Mucosa of rectum (tissue), 2 donors: ENCODE results near the gene ARL5C.
"Not testable (repeated sequence)": the region's sequence is repeated elsewhere in the genome, so short reads cannot be mapped to it uniquely, and the experiment has no call there.

Experiments
- H3K27ac ChIP-seq, 2 donors: one replicate each; pipeline ENCODE4 v1.7.0; 2013; ENCODE audit warnings: inconsistent platforms in 2 of 2, low read depth in 2 of 2, low read length in 2 of 2
- H3K27me3 ChIP-seq, 2 donors: one replicate each; pipeline ENCODE4 v1.7.0; 2013; ENCODE audit warnings: low read length in 2 of 2; ENCODE audit not compliant: control insufficient read depth in 2 of 2, insufficient read depth in 2 of 2
- H3K36me3 ChIP-seq, 2 donors: one replicate each; pipeline ENCODE4 v1.7.0; 2013; ENCODE audit warnings: low read length in 2 of 2; ENCODE audit not compliant: control insufficient read depth in 2 of 2, insufficient read depth in 2 of 2
- H3K4me1 ChIP-seq, 2 donors: one replicate each; pipeline ENCODE4 v1.7.0; 2013; ENCODE audit warnings: low read length in 2 of 2, mild to moderate bottlenecking in 1 of 2; ENCODE audit not compliant: control insufficient read depth in 2 of 2, insufficient read depth in 2 of 2
- H3K4me3 ChIP-seq, 2 donors: one replicate each; pipeline ENCODE4 v1.7.0; 2013; ENCODE audit warnings: low read length in 2 of 2
- H3K9ac ChIP-seq, 2 donors: one replicate each; pipeline ENCODE4 v1.7.0; 2013; ENCODE audit warnings: low read length in 2 of 2, low read depth in 1 of 2, mild to moderate bottlenecking in 1 of 2
- H3K9me3 ChIP-seq, 2 donors: one replicate each; pipeline ENCODE4 v1.7.0; 2013; ENCODE audit warnings: low read length in 2 of 2; ENCODE audit not compliant: control insufficient read depth in 2 of 2
- donor health status: healthy.
- donor health status: Normal muscosa, but diverticular disease.

The ARL5C gene

DNA sequence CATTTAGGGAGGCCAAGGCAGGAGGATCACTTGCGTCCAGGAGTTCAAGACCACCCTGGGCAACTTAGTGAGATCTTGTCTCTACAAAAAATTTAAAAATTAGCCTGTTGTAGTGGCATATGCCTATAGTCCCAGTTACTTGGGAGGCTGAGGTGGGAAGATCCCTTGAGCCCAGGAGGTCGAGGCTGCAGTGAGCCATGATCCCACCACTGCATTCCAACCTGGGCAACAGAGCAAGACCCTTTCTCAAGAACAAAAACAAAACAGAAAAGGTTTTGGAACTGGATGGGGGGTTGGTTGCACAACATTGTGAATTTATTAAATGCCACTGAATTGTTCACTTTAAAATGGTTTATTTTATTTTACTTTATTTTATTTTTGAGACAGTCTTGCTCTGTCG lies 35.8 kb downstream of the ARL5C start:
- no peaks in the 10 kb centered on the region for H3K4me1 ChIP-seq
- H3K27me3 ChIP-seq, result no peaks in the 10 kb centered on the region
- no peaks in the 10 kb centered on the region for H3K36me3 ChIP-seq
- H3K9ac ChIP-seq, result no peak overlapping the region
- no peaks in the 10 kb centered on the region for H3K9me3 ChIP-seq
- no peak overlapping the region for H3K4me3 ChIP-seq
- no peak overlapping the region for H3K27ac ChIP-seq

- not testable (repeated sequence) for H3K4me1 ChIP-seq, H3K4me3 ChIP-seq, H3K27ac ChIP-seq, H3K9ac ChIP-seq, H3K27me3 ChIP-seq, H3K9me3 ChIP-seq, H3K36me3 ChIP-seq
These were observed 36.4 kb downstream of the ARL5C start for GRCh38 chr17:39129544-39129943.

DNA sequence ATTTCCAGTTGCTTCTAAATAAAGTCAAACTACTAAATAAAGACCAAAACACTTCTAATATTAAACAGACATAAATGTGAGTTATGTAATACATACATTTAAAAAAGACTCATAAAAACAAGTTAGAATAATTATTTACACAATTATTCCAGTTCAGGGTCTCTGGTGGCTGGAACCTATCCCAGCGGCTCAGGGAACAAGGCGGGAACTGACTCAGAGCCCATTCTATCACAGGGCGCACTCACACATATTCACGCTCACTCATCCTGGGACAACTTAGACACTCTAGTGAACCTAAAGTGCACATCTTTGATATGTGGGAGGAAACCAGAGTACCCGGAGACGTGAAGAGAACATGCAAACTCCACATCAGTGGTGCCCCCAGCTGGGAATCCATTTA lies 39.5 kb downstream of the ARL5C start:
- no peaks in the 10 kb centered on the region for H3K36me3 ChIP-seq
- H3K9ac ChIP-seq, result no peak overlapping the region
- no peak overlapping the region for H3K27ac ChIP-seq
- no peaks in the 10 kb centered on the region for H3K9me3 ChIP-seq
- H3K4me1 ChIP-seq, result no peaks in the 10 kb centered on the region
- H3K4me3 ChIP-seq, result no peak overlapping the region
- H3K27me3 ChIP-seq, result no peaks in the 10 kb centered on the region

GRCh38 chr17:39125143-39125875 lies 40.7 kb downstream of the ARL5C start:
- Histone ChIP-seq H3K4me3 (no peak overlapping the region), H3K27ac (no peak overlapping the region), H3K4me1 (no peaks in the 10 kb centered on the region), H3K9ac (no peak overlapping the region), H3K9me3 (no peaks in the 10 kb centered on the region), H3K36me3 (no peaks in the 10 kb centered on the region), H3K27me3 (no peaks in the 10 kb centered on the region)

DNA sequence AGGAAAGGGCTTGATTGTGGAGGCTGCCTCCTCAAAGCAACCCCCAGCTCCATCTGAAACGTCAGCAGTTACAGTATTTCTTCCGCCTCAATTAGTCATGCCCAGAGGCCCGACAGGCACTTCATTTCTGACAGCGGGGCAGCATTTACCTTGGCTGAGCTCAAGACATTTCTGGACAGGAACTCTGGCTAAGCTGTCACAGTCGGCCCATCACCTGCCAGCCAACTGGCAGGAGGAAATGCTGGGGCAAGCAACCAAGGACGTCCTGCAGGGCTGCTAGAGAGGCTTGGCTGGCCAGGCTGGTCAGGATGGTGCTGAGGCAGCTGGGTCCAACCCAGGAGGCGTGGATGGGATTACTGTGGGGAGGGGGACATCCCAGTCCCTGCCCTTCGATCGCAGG lies 42.3 kb downstream of the ARL5C start:
- no peaks in the 10 kb centered on the region for H3K9me3 ChIP-seq
- no peak overlapping the region for H3K9ac ChIP-seq
- no peaks in the 10 kb centered on the region for H3K4me1 ChIP-seq
- H3K4me3 ChIP-seq, result no peak overlapping the region
- H3K36me3 ChIP-seq, result no peaks in the 10 kb centered on the region
- H3K27ac ChIP-seq, result no peak overlapping the region
- no peaks in the 10 kb centered on the region for H3K27me3 ChIP-seq

- no peak overlapping the region for H3K9ac ChIP-seq
- H3K9me3 ChIP-seq, result no peaks in the 10 kb centered on the region
- H3K4me1 ChIP-seq, result no peaks in the 10 kb centered on the region
- peak overlapping the region in 1 of 2 donors; percentile 9 for H3K27ac ChIP-seq
- no peaks in the 10 kb centered on the region for H3K27me3 ChIP-seq
- no peaks in the 10 kb centered on the region for H3K36me3 ChIP-seq
- H3K4me3 ChIP-seq, result no peak overlapping the region
These were observed 43.0 kb downstream of the ARL5C start for GRCh38 chr17:39122991-39123390.

- not testable (repeated sequence) for H3K4me1 ChIP-seq, H3K27ac ChIP-seq, H3K4me3 ChIP-seq, H3K27me3 ChIP-seq, H3K9ac ChIP-seq, H3K36me3 ChIP-seq, H3K9me3 ChIP-seq
These were observed 44.0 kb downstream of the ARL5C start for GRCh38 chr17:39121919-39122318.

DNA sequence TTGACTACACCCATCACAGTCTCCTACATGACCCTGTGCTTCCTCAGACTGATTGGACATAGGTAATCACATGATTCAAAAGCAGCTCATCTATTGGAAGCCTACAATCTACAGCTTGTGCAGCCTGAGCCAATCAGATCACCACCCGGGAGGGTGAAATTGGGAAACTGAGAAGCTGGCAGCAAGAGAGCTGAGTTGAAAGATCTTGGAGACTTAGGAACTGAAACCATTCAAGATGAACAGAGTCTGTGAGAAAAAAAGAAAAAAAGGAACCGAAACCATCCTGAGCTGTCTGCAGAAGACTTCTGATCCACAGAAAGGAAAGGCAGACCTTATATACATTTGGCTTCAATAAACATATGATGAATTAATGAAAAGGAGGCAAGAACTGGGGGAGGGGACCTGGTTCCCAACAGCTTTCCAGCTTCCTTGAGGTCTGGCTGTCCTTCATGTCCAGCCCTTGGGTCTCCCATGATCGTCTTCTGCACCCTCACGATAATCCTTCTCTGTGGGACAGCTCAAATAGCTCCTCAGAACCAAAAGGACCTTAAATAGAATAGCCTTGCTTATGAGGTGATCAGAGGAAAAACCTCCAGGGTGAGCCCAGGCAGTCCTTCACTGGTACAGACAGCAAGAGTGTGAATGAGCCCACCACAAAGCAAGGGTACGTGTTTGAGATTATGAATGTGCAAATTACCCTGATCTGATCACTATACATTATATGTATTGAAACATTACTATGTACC lies 47.1 kb downstream of the ARL5C start:
- Histone ChIP-seq H3K27me3 (no peaks in the 10 kb centered on the region), H3K9ac (no peak overlapping the region), H3K4me1 (no peaks in the 10 kb centered on the region), H3K9me3 (no peaks in the 10 kb centered on the region), H3K4me3 (no peak overlapping the region), H3K27ac (no peak overlapping the region), H3K36me3 (no peaks in the 10 kb centered on the region)

DNA sequence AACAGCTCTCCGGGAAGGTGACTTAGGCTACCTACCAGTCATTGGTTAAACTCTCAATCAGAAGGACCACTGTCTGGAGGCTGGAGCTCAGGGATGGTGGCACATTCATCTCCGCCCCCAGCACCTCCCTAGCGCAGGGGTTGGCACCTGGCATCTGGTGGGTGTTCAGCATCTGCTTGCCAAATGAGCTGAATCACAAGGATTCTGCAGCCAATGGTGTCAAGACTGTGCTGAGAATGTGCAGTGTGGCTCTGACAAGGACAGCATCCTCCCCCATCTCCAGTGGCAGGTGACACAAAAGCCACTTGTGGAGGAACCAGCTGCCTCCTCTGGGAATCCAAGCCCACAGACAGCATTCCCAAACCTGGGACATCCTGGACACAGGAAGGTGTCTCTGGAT lies 49.7 kb downstream of the ARL5C start:
- no peaks in the 10 kb centered on the region for H3K9me3 ChIP-seq
- H3K4me3 ChIP-seq, result no peak overlapping the region
- no peak overlapping the region for H3K9ac ChIP-seq
- no peaks in the 10 kb centered on the region for H3K36me3 ChIP-seq
- H3K4me1 ChIP-seq, result no peaks in the 10 kb centered on the region
- H3K27me3 ChIP-seq, result no peaks in the 10 kb centered on the region
- no peak overlapping the region for H3K27ac ChIP-seq

- Histone ChIP-seq H3K4me1 (no peaks in the 10 kb centered on the region), H3K36me3 (no peaks in the 10 kb centered on the region), H3K9ac (no peak overlapping the region), H3K27me3 (peaks cover 0 to 5% of the 10 kb centered on the region in 2 donors), H3K9me3 (no peaks in the 10 kb centered on the region), H3K27ac (no peak overlapping the region), H3K4me3 (no peak overlapping the region)
These were observed 50.8 kb downstream of the ARL5C start for GRCh38 chr17:39115135-39115534.
